Left ventricle myocardium inferior (tissue), 1 donor: ENCODE data around the gene RXFP4. TPM values are rescaled to one million over a fixed set of nuclear protein-coding genes. Genes with fewer than 3 reads are reported as not detected.
A peak's percentile ranks its signal among the peaks of the same experiment; 100 is the strongest.

Source experiments
- DNase-seq: peaks from one replicate; pipeline ENCODE4 v3.0.0-alpha.2; 2020
- H3K27ac ChIP-seq: fragments of 200-600 bp; replicated peaks from 2 replicates; pipeline ENCODE4 v1.8.0; 2021
- H3K27me3 ChIP-seq: fragments of 200-600 bp; 2 replicates; pipeline ENCODE4 v1.8.0; 2021; ENCODE audit warnings: low read depth
- H3K36me3 ChIP-seq: fragments of 200-600 bp; 2 replicates; pipeline ENCODE4 v1.8.0; 2021
- H3K4me1 ChIP-seq: fragments of 200-600 bp; 2 replicates; pipeline ENCODE4 v1.8.0; 2021
- H3K4me3 ChIP-seq: fragments of 200-600 bp; 2 replicates; pipeline ENCODE4 v1.8.0; 2021; ENCODE audit warnings: mild to moderate bottlenecking, moderate library complexity
- H3K9me3 ChIP-seq: fragments of 200-600 bp; replicated peaks from 2 replicates; pipeline ENCODE4 v1.8.0; 2021
- CTCF ChIP-seq: fragments of 200-600 bp; IDR thresholded peaks from 2 replicates; pipeline ENCODE4 v1.8.0; 2021; ENCODE audit warnings: antibody characterized with exemption, mild to moderate bottlenecking, borderline replicate concordance
- intact Hi-C: fragments of 100-400 bp; cut with micrococcal nuclease; formaldehyde crosslinking; loops from one replicate; pipeline ENCODE4 v1.11.0; 2022
- total RNA-seq: library from RNA; stranded (reverse); fragmentation: NEBNext Ultra II Directional; extraction: Animal tissue kit (Norgen Biotek cat#: 25700); gene quantifications from one replicate; pipeline ENCODE4 v1.2.1, GENCODE V29; 2021
- donor health status: DM: no; HTN: yes; CAD: no; lungs with severe emphysema.

The RXFP4 gene
- total RNA-seq, 1 donor from 2014 or later, result not detected

- Histone ChIP-seq H3K4me1 (peaks cover 3% of the 10 kb centered on the region), H3K27ac (no peak overlapping the region)
- intact Hi-C loops, result no loop called here
These were observed 11.1 kb downstream of the RXFP4 start for GRCh38 chr1:155952505-155952890.

GRCh38 chr1:155954645-155955044, 13.2 kb downstream of the RXFP4 start:
- intact Hi-C loops, result no loop called here
- Histone ChIP-seq H3K9me3 (no peaks in the 10 kb centered on the region), H3K27ac (no peak overlapping the region), H3K27me3 (no peaks in the 10 kb centered on the region), H3K4me1 (peaks cover 4% of the 10 kb centered on the region), H3K4me3 (no peak overlapping the region), H3K36me3 (peaks cover 99% of the 10 kb centered on the region)
- no peak for DNase-seq
- no peak for TF ChIP-seq CTCF

More at GRCh38 chr1:155952505-155952890, 11.1 kb downstream of the RXFP4 start:
- DNase-seq, result no peak
- no peak for TF ChIP-seq CTCF
- H3K9me3 ChIP-seq, result no peaks in the 10 kb centered on the region
- H3K27me3 ChIP-seq, result no peaks in the 10 kb centered on the region
- H3K4me3 ChIP-seq, result no peak overlapping the region
- H3K36me3 ChIP-seq, result peaks cover 99% of the 10 kb centered on the region

- Histone ChIP-seq H3K36me3 (peaks cover 99% of the 10 kb centered on the region), H3K27me3 (no peaks in the 10 kb centered on the region), H3K27ac (no peak overlapping the region), H3K4me3 (no peak overlapping the region), H3K4me1 (peaks cover 32% of the 10 kb centered on the region), H3K9me3 (no peaks in the 10 kb centered on the region)
- TF ChIP-seq CTCF, result no peak
- DNase-seq, result no peak
- intact Hi-C loops, result no loop called here
These were observed 16.0 kb downstream of the RXFP4 start for GRCh38 chr1:155957411-155957915.

- intact Hi-C loops, result no loop called here
- Histone ChIP-seq H3K27ac (peak overlapping the region; percentile 74), H3K9me3 (no peaks in the 10 kb centered on the region), H3K4me1 (peaks cover 54% of the 10 kb centered on the region), H3K4me3 (peak overlapping the region; percentile 25), H3K36me3 (peaks cover 99% of the 10 kb centered on the region), H3K27me3 (no peaks in the 10 kb centered on the region)
- no peak for TF ChIP-seq CTCF
- DNase-seq, result no peak
These were observed 18.8 kb downstream of the RXFP4 start for GRCh38 chr1:155960081-155960745.

GRCh38 chr1:155961937-155962336, 20.5 kb downstream of the RXFP4 start:
- H3K4me3 ChIP-seq, result peak overlapping the region; percentile 23
- TF ChIP-seq CTCF, result peak; percentile 45
- peak overlapping the region; percentile 74 for H3K27ac ChIP-seq
- peaks cover 71% of the 10 kb centered on the region for H3K4me1 ChIP-seq
- peak; percentile 65 for DNase-seq
- intact Hi-C loops, result no loop called here
- H3K27me3 ChIP-seq, result no peaks in the 10 kb centered on the region
- peaks cover 99% of the 10 kb centered on the region for H3K36me3 ChIP-seq
- no peaks in the 10 kb centered on the region for H3K9me3 ChIP-seq
